ENCODE measurements around the gene MARCO. TPM values are rescaled to one million over a fixed set of nuclear protein-coding genes. Genes with fewer than 3 reads are reported as not detected.

Gene MARCO
- total RNA-seq, 1 experiment from 2014 or later, result not detected

GRCh38 chr2:118965737-118966136 is 23.7 kb downstream of the MARCO start:
- Histone ChIP-seq H3K4me2 (no peak overlapping the region), H3K4me3 (no peak overlapping the region), H3K36me3 (ENCODE audit: low read depth) (no peaks in the 10 kb centered on the region), H3F3A (ENCODE audit: insufficient read depth, low read depth) (peaks cover 4% of the 10 kb centered on the region), H2AFZ (no peak overlapping the region), H3K9me3 (ENCODE audit: insufficient read depth, low read depth) (no peaks in the 10 kb centered on the region), H3K4me1 (replicated peaks; ENCODE audit: insufficient read depth) (peaks cover 14% of the 10 kb centered on the region), H4K20me1 (ENCODE audit: insufficient read depth) (no peaks in the 10 kb centered on the region), H3K27ac (no peak overlapping the region), H3K79me2 (ENCODE audit: low read depth) (no peaks in the 10 kb centered on the region), H3K9me2 (ENCODE audit: insufficient read depth) (0 out of 2 replicates have a peak, but pooled peaks cover 4% of the 10 kb centered on the region), H3K27me3 (ENCODE audit: insufficient read depth, low read depth) (no peaks in the 10 kb centered on the region)
- ChIA-PET POLR2A (ENCODE audit: unreplicated experiment) (no interaction called here), CTCF (no interaction called here)
- intact Hi-C loops (cut with micrococcal nuclease; ENCODE audit: unreplicated experiment), result no loop called here
- TF ChIP-seq CTCF (conservative IDR thresholded peaks at IDR 0.05) (no peak), EZH2 (IDR thresholded peaks at IDR 0.05; ENCODE audit: low read depth) (no peak)
- no peak for DNase-seq
- no TSS peak for BruUV-seq (replicated peaks)

GRCh38 chr2:118967124-118967880 is 25.3 kb downstream of the MARCO start:
- CTCF ChIA-PET, result no interaction called here
- no peak overlapping the region for H3K4me2 ChIP-seq
- peaks cover 30% of the 10 kb centered on the region for H3K4me1 ChIP-seq (replicated peaks; ENCODE audit: insufficient read depth)
- H3K36me3 ChIP-seq (ENCODE audit: low read depth), result no peaks in the 10 kb centered on the region
- peaks cover 12% of the 10 kb centered on the region for H3F3A ChIP-seq (ENCODE audit: insufficient read depth, low read depth)
- no peak overlapping the region for H3K27ac ChIP-seq
- H3K4me3 ChIP-seq, result no peak overlapping the region
- POLR2A ChIA-PET (ENCODE audit: unreplicated experiment), result no interaction called here
- H3K9me3 ChIP-seq (ENCODE audit: insufficient read depth, low read depth), result no peaks in the 10 kb centered on the region
- 0 out of 2 replicates have a peak, but pooled peaks cover 4% of the 10 kb centered on the region for H3K9me2 ChIP-seq (ENCODE audit: insufficient read depth)
- TF ChIP-seq EZH2 (IDR thresholded peaks at IDR 0.05; ENCODE audit: low read depth) (no peak), CTCF (conservative IDR thresholded peaks at IDR 0.05) (no peak)
- BruUV-seq (replicated peaks), result no TSS peak
- no peak for DNase-seq
- intact Hi-C loops (cut with micrococcal nuclease; ENCODE audit: unreplicated experiment), result no loop called here
- no peak overlapping the region for H2AFZ ChIP-seq
- H3K27me3 ChIP-seq (ENCODE audit: insufficient read depth, low read depth), result no peaks in the 10 kb centered on the region
- no peaks in the 10 kb centered on the region for H4K20me1 ChIP-seq (ENCODE audit: insufficient read depth)
- no peaks in the 10 kb centered on the region for H3K79me2 ChIP-seq (ENCODE audit: low read depth)

GRCh38 chr2:118968042-118968441 is 26.0 kb downstream of the MARCO start:
- Histone ChIP-seq H4K20me1 (ENCODE audit: insufficient read depth) (no peaks in the 10 kb centered on the region), H3K27me3 (ENCODE audit: insufficient read depth, low read depth) (no peaks in the 10 kb centered on the region), H3K9me3 (ENCODE audit: insufficient read depth, low read depth) (no peaks in the 10 kb centered on the region), H2AFZ (no peak overlapping the region), H3K79me2 (ENCODE audit: low read depth) (no peaks in the 10 kb centered on the region), H3F3A (ENCODE audit: insufficient read depth, low read depth) (peaks cover 12% of the 10 kb centered on the region), H3K27ac (no peak overlapping the region), H3K4me1 (replicated peaks; ENCODE audit: insufficient read depth) (peaks cover 37% of the 10 kb centered on the region), H3K9me2 (ENCODE audit: insufficient read depth) (0 out of 2 replicates have a peak, but pooled peaks cover 4% of the 10 kb centered on the region), H3K4me3 (no peak overlapping the region), H3K36me3 (ENCODE audit: low read depth) (no peaks in the 10 kb centered on the region), H3K4me2 (no peak overlapping the region)
- DNase-seq, result no peak
- ChIA-PET POLR2A (ENCODE audit: unreplicated experiment) (no interaction called here), CTCF (no interaction called here)
- TF ChIP-seq EZH2 (IDR thresholded peaks at IDR 0.05; ENCODE audit: low read depth) (no peak), CTCF (conservative IDR thresholded peaks at IDR 0.05) (no peak)
- intact Hi-C loops (cut with micrococcal nuclease; ENCODE audit: unreplicated experiment), result no loop called here
- no TSS peak for BruUV-seq (replicated peaks)

All from PC-9 (cell line).